ENCODE data around the gene EYA2. TPM values are rescaled to one million over a fixed set of nuclear protein-coding genes. Genes with fewer than 3 reads are reported as not detected.

EYA2 gene
- total RNA-seq, 1 donor from 2014 or later: 1.8 TPM

DNA sequence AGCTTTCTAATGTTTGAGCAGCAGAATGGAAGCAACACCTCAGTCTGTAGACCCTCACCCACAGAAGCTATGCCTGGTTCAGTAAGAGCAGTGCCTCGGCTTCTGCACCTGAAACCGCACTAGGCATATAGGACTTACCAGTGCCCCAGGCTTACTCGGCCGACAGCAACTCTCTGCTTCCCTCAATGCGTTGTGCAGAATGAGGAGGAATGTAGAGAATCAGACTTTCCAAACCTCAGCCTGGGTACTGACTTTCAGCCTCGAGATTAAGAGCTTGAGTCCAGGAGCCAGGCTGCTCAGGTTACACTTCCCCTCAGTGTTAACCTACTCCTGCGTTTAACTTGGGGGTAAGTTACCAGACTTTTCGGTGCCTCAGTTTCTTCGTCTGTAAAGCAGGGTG is 8.6 kb downstream of the EYA2 start:
- H3K4me1 ChIP-seq: peaks cover 19% of the 10 kb centered on the region
- no peaks in the 10 kb centered on the region for H3K36me3 ChIP-seq
- Mint-ChIP-seq H3K36me3 (no peaks in the 10 kb centered on the region), H3K27me3 (ENCODE audit: insufficient read depth, low read depth) (peaks cover 8% of the 10 kb centered on the region), H3K4me3 (no peak overlapping the region), H3K27ac (no peak overlapping the region), H3K9me3 (no peaks in the 10 kb centered on the region), H3K4me1 (no peaks in the 10 kb centered on the region)
- TF ChIP-seq EZH2phosphoT487 (IDR thresholded peaks at IDR 0.05) (no peak), EZH2 (IDR thresholded peaks at IDR 0.05) (no peak)
- TF ChIP-seq, protein P1, sequence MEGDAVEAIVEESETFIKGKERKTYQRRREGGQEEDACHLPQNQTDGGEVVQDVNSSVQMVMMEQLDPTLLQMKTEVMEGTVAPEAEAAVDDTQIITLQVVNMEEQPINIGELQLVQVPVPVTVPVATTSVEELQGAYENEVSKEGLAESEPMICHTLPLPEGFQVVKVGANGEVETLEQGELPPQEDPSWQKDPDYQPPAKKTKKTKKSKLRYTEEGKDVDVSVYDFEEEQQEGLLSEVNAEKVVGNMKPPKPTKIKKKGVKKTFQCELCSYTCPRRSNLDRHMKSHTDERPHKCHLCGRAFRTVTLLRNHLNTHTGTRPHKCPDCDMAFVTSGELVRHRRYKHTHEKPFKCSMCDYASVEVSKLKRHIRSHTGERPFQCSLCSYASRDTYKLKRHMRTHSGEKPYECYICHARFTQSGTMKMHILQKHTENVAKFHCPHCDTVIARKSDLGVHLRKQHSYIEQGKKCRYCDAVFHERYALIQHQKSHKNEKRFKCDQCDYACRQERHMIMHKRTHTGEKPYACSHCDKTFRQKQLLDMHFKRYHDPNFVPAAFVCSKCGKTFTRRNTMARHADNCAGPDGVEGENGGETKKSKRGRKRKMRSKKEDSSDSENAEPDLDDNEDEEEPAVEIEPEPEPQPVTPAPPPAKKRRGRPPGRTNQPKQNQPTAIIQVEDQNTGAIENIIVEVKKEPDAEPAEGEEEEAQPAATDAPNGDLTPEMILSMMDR (IDR thresholded peaks at IDR 0.05): no peak
- peak; percentile 54 for DNase-seq (ENCODE audit: low spot score)
- no peak overlapping the region for H3K27ac ChIP-seq
- H3K27me3 ChIP-seq: no peaks in the 10 kb centered on the region
- no peaks in the 10 kb centered on the region for H3F3A ChIP-seq (ENCODE audit: low read depth)
- H3K9ac ChIP-seq: no peak overlapping the region
- H3K79me2 ChIP-seq (ENCODE audit: low read depth): no peaks in the 10 kb centered on the region
- peak overlapping the region; percentile 49 for H3K4me2 ChIP-seq
- H3K4me3 ChIP-seq: no peak overlapping the region
- H2AFZ ChIP-seq (replicated peaks): no peak overlapping the region
- H3K9me3 ChIP-seq (ENCODE audit: low read depth): no peaks in the 10 kb centered on the region
- H4K20me1 ChIP-seq (ENCODE audit: low read depth): no peaks in the 10 kb centered on the region

DNA sequence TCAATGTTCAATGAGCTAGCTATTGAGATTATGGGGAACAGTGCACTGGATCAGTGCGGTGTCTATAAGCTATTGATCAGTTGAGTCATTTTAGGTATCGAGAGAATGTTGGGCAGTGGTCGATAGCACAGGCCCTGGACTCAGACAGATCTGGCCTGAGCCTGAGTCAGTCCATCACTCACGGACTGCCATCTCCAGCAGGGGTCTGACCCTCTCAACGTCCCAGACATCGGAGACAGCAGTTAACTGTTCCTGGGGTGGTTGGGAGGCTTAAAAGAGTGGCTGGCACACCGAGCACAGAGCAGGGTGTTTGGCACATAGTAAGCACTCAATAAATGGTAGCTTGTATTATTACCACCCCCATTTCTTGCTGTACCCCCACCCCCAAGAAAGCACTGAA is 9.3 kb downstream of the EYA2 start:
- H3K79me2 ChIP-seq (ENCODE audit: low read depth): no peaks in the 10 kb centered on the region
- Mint-ChIP-seq H3K9me3 (no peaks in the 10 kb centered on the region), H3K4me1 (no peaks in the 10 kb centered on the region), H3K27ac (no peak overlapping the region), H3K27me3 (ENCODE audit: insufficient read depth, low read depth) (peaks cover 7% of the 10 kb centered on the region), H3K4me3 (no peak overlapping the region), H3K36me3 (no peaks in the 10 kb centered on the region)
- no peak overlapping the region for H3K4me2 ChIP-seq
- no peak overlapping the region for H3K4me3 ChIP-seq
- H3K4me1 ChIP-seq: peaks cover 12% of the 10 kb centered on the region
- TF ChIP-seq EZH2 (IDR thresholded peaks at IDR 0.05) (no peak), EZH2phosphoT487 (IDR thresholded peaks at IDR 0.05) (no peak)
- H3F3A ChIP-seq (ENCODE audit: low read depth): no peaks in the 10 kb centered on the region
- H2AFZ ChIP-seq (replicated peaks): no peak overlapping the region
- no peak overlapping the region for H3K27ac ChIP-seq
- DNase-seq (ENCODE audit: low spot score): no peak
- no peaks in the 10 kb centered on the region for H3K27me3 ChIP-seq
- H4K20me1 ChIP-seq (ENCODE audit: low read depth): no peaks in the 10 kb centered on the region
- H3K36me3 ChIP-seq: no peaks in the 10 kb centered on the region
- no peaks in the 10 kb centered on the region for H3K9me3 ChIP-seq (ENCODE audit: low read depth)
- no peak overlapping the region for H3K9ac ChIP-seq

DNA sequence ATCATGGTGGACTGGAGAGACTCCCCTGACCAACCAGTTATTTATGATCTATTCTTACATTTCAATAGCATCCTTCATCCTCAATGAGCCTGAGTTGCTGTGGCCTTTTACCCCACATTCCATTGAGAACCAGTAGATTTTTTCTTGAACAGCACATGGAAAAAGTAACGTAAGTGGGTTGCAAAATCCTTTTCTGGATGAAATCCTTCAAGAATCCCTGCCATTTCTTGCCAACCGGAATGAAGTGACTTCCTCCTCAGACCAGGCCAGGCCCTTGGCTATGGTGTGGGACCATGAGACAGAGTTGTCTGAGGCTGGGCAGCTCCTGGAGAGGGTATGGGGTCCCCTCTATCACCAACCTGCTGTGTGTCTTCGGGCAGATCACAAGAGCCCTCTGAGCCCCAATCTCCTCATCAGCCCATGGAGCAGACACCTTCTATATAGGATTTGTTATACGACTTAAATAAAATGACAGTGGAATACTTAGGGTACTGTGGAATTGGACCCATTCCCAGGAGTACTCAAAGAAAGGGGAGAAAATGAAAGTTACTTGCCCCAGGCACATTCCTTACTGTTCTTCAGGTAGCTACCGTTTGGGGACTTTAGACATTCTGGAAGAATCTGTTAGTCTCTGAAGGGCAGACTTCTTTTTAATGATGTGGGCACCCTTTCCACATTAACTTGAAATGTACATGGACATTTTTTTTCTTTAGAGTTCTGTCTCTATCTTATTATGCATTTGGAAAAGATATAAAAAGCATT is 10.9 kb downstream of the EYA2 start:
- Histone ChIP-seq H3F3A (ENCODE audit: low read depth) (no peaks in the 10 kb centered on the region), H3K4me2 (no peak overlapping the region), H3K27me3 (no peaks in the 10 kb centered on the region), H3K9ac (no peak overlapping the region), H3K79me2 (ENCODE audit: low read depth) (no peaks in the 10 kb centered on the region), H2AFZ (replicated peaks) (no peak overlapping the region), H3K27ac (no peak overlapping the region), H3K36me3 (no peaks in the 10 kb centered on the region), H3K9me3 (ENCODE audit: low read depth) (no peaks in the 10 kb centered on the region), H3K4me3 (no peak overlapping the region), H3K4me1 (peaks cover 12% of the 10 kb centered on the region), H4K20me1 (ENCODE audit: low read depth) (no peaks in the 10 kb centered on the region)
- no peaks in the 10 kb centered on the region for H3K9me3 Mint-ChIP-seq
- H3K27me3 Mint-ChIP-seq (ENCODE audit: insufficient read depth, low read depth): peaks cover 3% of the 10 kb centered on the region
- H3K4me1 Mint-ChIP-seq: no peaks in the 10 kb centered on the region
- DNase-seq (ENCODE audit: low spot score): no peak
- H3K4me3 Mint-ChIP-seq: no peak overlapping the region
- no peaks in the 10 kb centered on the region for H3K36me3 Mint-ChIP-seq
- TF ChIP-seq, protein P1 (IDR thresholded peaks at IDR 0.05): no peak
- no peak for TF ChIP-seq EZH2phosphoT487 (IDR thresholded peaks at IDR 0.05)
- no peak for TF ChIP-seq EZH2 (IDR thresholded peaks at IDR 0.05)
- H3K27ac Mint-ChIP-seq: no peak overlapping the region

DNA sequence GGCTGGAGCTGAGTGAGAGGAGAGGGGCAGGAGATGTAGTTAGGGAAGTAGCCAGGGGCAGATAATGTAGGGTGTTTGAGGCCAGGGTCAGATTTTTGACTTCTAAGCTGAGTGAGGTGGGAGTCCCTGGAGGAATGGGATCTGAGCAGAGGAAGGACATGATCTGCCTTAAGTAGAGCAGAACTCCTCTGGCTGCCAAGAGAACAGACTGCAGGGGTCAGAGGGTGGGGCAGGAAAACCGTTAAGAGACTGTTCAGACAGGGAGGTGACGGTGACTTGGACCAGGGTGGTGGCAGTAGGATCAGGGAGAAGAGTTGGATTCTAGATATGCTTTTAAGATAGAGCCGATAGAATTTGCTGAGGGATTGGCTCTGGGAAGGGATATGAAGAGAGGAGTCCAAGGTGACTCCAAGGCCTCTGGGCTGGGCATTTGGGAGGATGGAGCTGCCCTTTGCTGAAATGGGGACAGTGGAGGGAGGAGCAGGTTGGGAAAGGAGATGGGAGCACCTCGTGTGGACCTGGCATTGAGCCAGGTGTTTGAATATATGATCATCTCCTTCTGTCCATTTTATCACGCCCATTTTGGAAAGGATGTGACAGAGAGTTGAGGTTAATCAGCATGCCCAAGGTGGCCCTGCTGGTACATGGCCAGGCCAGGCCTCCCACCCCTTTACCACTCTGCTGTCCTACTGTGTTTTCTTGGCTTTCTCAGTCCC is 18.8 kb downstream of the EYA2 start:
- DNase-seq (ENCODE audit: low spot score): no peak
- Mint-ChIP-seq H3K27ac (no peak overlapping the region), H3K4me1 (no peaks in the 10 kb centered on the region)

More for the DNA sequence above, 18.8 kb downstream of the EYA2 start:
- Histone ChIP-seq H3K9ac (no peak overlapping the region), H3K4me1 (no peaks in the 10 kb centered on the region), H3K27me3 (no peaks in the 10 kb centered on the region), H3K9me3 (ENCODE audit: low read depth) (peaks cover 1% of the 10 kb centered on the region), H2AFZ (replicated peaks) (no peak overlapping the region), H3F3A (ENCODE audit: low read depth) (no peaks in the 10 kb centered on the region), H3K4me3 (no peak overlapping the region), H4K20me1 (ENCODE audit: low read depth) (no peaks in the 10 kb centered on the region), H3K36me3 (no peaks in the 10 kb centered on the region), H3K27ac (no peak overlapping the region), H3K79me2 (ENCODE audit: low read depth) (no peaks in the 10 kb centered on the region), H3K4me2 (no peak overlapping the region)
- H3K36me3 Mint-ChIP-seq: no peaks in the 10 kb centered on the region
- H3K4me3 Mint-ChIP-seq: no peak overlapping the region
- TF ChIP-seq EZH2 (IDR thresholded peaks at IDR 0.05) (no peak), EZH2phosphoT487 (IDR thresholded peaks at IDR 0.05) (no peak)
- TF ChIP-seq, protein P1 (IDR thresholded peaks at IDR 0.05): no peak
- peaks cover 1% of the 10 kb centered on the region for H3K9me3 Mint-ChIP-seq
- peaks cover 2% of the 10 kb centered on the region for H3K27me3 Mint-ChIP-seq (ENCODE audit: insufficient read depth, low read depth)
